Activated T-helper 17 cell treated with anti-CD3 and anti-CD28 coated beads, Interleukin-2, amount 50 U/mL, for 72 hours (primary cell): ENCODE data around the gene NCSTN. TPM values are rescaled to one million over a fixed set of nuclear protein-coding genes. Genes with fewer than 3 reads are reported as not detected.
A peak's percentile ranks its signal among the peaks of the same experiment; 100 is the strongest.

Experiments
- ATAC-seq: fragments of 150-1000 bp; cut with Tn5 transposase; replicated peaks from 2 replicates; pipeline ENCODE4 v1.10.0; 2021; ENCODE audit warnings: mild to moderate bottlenecking, moderate library complexity
- H3K27ac Mint-ChIP-seq: one replicate; pipeline ENCODE4 v1.8.0; 2022; ENCODE audit warnings: mixed read lengths
- H3K27me3 Mint-ChIP-seq: one replicate; pipeline ENCODE4 v1.8.0; 2022; ENCODE audit warnings: mixed read lengths
- H3K36me3 Mint-ChIP-seq: one replicate; pipeline ENCODE4 v1.8.0; 2022; ENCODE audit warnings: low read depth, mild to moderate bottlenecking, mixed read lengths
- H3K4me1 Mint-ChIP-seq: one replicate; pipeline ENCODE4 v1.8.0; 2022; ENCODE audit warnings: mixed read lengths
- H3K4me3 Mint-ChIP-seq: one replicate; pipeline ENCODE4 v1.8.0; 2022; ENCODE audit warnings: mild to moderate bottlenecking, mixed read lengths
- H3K9me3 Mint-ChIP-seq: one replicate; pipeline ENCODE4 v1.8.0; 2022; ENCODE audit warnings: mixed read lengths
- total RNA-seq, 2 donors: library from RNA; stranded (reverse); gene quantifications; one replicate each; pipeline ENCODE4 v1.2.3, GENCODE V29; 2022

Gene NCSTN
- total RNA-seq, 2 donors from 2014 or later: 58.7 to 67.4 TPM

DNA sequence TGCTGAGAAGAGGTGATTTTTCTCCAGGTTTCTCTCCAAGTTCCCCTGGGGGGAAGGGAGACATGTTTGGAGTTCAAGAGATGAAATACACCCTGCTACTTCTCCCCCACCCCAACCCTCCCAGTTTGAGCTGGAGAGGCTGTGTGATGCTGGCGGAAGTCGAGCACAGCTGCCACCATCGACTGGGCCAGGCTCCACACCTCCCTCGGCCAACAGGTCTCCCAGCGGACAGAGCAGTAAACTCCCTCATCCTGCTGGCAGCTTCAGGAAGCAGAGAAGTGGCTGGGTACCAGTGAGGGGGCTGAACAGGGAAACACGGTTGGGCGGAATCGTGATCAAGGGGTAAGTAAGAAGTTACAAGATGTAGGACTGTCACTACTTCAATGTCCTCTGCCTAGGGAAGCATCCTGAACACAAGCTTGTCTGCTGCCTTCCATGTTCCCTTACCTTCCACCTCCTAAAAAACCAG, 17.1 kb downstream of the NCSTN start:
- no peak for ATAC-seq
- Mint-ChIP-seq H3K27ac (no peak overlapping the region), H3K36me3 (peaks cover 55% of the 10 kb centered on the region), H3K4me1 (peaks cover 7% of the 10 kb centered on the region), H3K9me3 (no peaks in the 10 kb centered on the region), H3K4me3 (no peak overlapping the region), H3K27me3 (no peaks in the 10 kb centered on the region)

GRCh38 chr1:160361199-160361598, 18.0 kb downstream of the NCSTN start:
- Mint-ChIP-seq H3K27ac (peak overlapping the region; percentile 82), H3K9me3 (no peaks in the 10 kb centered on the region), H3K4me1 (peaks cover 7% of the 10 kb centered on the region), H3K36me3 (peaks cover 46% of the 10 kb centered on the region), H3K4me3 (no peak overlapping the region), H3K27me3 (no peaks in the 10 kb centered on the region)
- ATAC-seq: no peak

- Mint-ChIP-seq H3K4me3 (no peak overlapping the region), H3K4me1 (peaks cover 7% of the 10 kb centered on the region), H3K27me3 (no peaks in the 10 kb centered on the region), H3K9me3 (no peaks in the 10 kb centered on the region), H3K27ac (peak overlapping the region; percentile 82), H3K36me3 (peaks cover 40% of the 10 kb centered on the region)
- no peak for ATAC-seq
Measured at GRCh38 chr1:160361814-160362167, 18.6 kb downstream of the NCSTN start.

GRCh38 chr1:160362168-160362957, 19.2 kb downstream of the NCSTN start:
- no peak overlapping the region for H3K4me3 Mint-ChIP-seq
- peaks cover 7% of the 10 kb centered on the region for H3K4me1 Mint-ChIP-seq
- H3K36me3 Mint-ChIP-seq: peaks cover 34% of the 10 kb centered on the region
- H3K27me3 Mint-ChIP-seq: no peaks in the 10 kb centered on the region
- ATAC-seq: no peak
- H3K27ac Mint-ChIP-seq: peak overlapping the region; percentile 82
- H3K9me3 Mint-ChIP-seq: no peaks in the 10 kb centered on the region

DNA sequence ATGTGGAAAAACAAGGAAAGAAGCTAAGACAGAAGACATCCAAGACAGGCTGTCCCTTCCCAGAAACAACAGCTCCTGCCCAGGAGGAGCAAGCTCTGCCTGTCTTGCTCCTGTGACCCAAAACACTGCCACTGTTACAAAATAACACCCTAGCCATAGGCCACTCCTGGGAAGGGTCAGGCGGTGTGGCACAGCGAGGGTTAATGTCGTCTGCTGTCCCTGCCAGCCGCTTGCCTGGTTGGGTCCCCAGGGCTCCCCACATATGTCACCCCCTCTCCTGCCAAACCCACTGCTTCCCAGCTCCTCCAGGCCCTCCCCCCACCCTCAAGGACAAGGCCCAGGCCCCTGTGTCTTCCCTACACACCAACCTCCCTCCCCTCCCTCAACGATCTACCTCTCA, 19.8 kb downstream of the NCSTN start:
- peaks cover 7% of the 10 kb centered on the region for H3K4me1 Mint-ChIP-seq
- no peak overlapping the region for H3K4me3 Mint-ChIP-seq
- no peaks in the 10 kb centered on the region for H3K9me3 Mint-ChIP-seq
- peak overlapping the region; percentile 82 for H3K27ac Mint-ChIP-seq
- no peak for ATAC-seq
- no peaks in the 10 kb centered on the region for H3K27me3 Mint-ChIP-seq
- peaks cover 28% of the 10 kb centered on the region for H3K36me3 Mint-ChIP-seq

DNA sequence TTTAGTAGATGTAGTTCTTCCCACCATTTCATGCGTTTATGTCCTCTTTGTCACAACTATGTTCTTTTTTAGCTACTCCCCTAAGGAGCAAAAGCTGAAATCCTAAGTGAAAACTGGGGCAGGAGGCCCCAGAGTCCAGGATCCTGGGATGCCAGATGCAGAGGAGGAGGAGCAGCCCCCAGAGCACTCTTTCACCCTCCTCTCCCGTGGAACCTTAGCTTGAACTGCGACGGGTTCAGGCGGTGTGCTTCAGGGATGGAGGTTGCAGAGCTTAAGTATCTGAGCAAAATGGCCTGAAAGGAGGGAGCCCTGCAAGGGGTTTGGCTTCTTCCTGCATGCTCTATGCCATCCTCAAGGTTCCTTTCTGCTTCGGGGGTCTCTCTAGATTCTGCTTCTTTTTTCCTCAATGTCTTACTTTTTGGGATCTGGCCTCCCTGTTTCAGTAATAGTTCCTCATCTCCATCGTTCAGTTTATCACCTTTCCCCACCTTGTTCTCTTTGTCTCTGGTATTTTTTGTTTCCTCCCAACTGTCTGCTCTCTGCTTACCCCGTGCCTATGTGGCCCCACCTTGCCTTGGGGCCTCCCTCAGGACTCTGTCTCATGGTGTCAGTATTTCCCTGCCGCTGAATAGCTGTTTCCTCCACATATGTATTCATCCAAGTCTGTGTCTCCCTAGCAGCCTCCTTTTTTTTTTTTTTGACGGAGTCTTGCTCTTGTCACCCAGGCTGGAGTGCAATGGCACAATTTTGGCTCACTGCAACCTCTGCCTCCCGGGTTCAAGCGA, 21.0 kb downstream of the NCSTN start:
- H3K4me1 Mint-ChIP-seq: peaks cover 7% of the 10 kb centered on the region
- no peaks in the 10 kb centered on the region for H3K9me3 Mint-ChIP-seq
- H3K4me3 Mint-ChIP-seq: no peak overlapping the region
- H3K36me3 Mint-ChIP-seq: peaks cover 16% of the 10 kb centered on the region
- peak overlapping the region; percentile 82 for H3K27ac Mint-ChIP-seq
- H3K27me3 Mint-ChIP-seq: no peaks in the 10 kb centered on the region
- ATAC-seq: no peak

DNA sequence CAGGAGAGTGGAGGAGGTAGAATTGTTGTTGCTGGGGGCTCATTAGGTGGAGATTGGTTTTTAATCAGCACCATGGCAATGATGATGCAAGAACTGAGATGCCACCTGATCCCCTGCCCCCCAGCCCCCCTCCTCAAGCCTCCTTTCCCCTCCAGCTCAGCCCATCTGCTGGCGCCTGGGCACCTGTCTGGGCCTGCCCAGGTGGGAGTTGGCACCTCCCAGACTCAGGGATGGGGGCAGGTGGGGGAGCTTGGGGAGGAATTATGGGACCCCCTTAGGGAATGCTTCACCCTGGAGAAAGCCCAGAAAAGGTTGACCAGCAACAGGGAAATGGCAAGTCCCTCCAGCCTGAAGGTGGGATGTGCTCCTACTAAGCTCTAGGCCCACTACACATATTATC, 22.1 kb downstream of the NCSTN start:
- Mint-ChIP-seq H3K9me3 (no peaks in the 10 kb centered on the region), H3K4me1 (peaks cover 7% of the 10 kb centered on the region), H3K36me3 (peaks cover 8% of the 10 kb centered on the region), H3K4me3 (no peak overlapping the region), H3K27ac (no peak overlapping the region), H3K27me3 (no peaks in the 10 kb centered on the region)
- ATAC-seq: no peak

GRCh38 chr1:160366731-160367515, 23.7 kb downstream of the NCSTN start, which contains the start of gene NHLH1:
Gene NHLH1 (plus strand): TSS chr1:160367071. CDS start chr1:160370732, 3,661 bp downstream.
- H3K9me3 Mint-ChIP-seq: no peaks in the 10 kb centered on the region
- H3K27me3 Mint-ChIP-seq: no peaks in the 10 kb centered on the region
- H3K4me3 Mint-ChIP-seq: no peak within 1 kb of the TSS
- ATAC-seq: no peak
- no peaks in the 10 kb centered on the region for H3K36me3 Mint-ChIP-seq
- H3K4me1 Mint-ChIP-seq: peaks cover 7% of the 10 kb centered on the region
- H3K27ac Mint-ChIP-seq: peak within 1 kb of the TSS; percentile 40

GRCh38 chr1:160367516-160367900, 24.3 kb downstream of the NCSTN start:
- peak overlapping the region; percentile 40 for H3K27ac Mint-ChIP-seq
- no peaks in the 10 kb centered on the region for H3K9me3 Mint-ChIP-seq
- no peak overlapping the region for H3K4me3 Mint-ChIP-seq
- no peak for ATAC-seq
- H3K4me1 Mint-ChIP-seq: peaks cover 2% of the 10 kb centered on the region
- no peaks in the 10 kb centered on the region for H3K27me3 Mint-ChIP-seq
- no peaks in the 10 kb centered on the region for H3K36me3 Mint-ChIP-seq

DNA sequence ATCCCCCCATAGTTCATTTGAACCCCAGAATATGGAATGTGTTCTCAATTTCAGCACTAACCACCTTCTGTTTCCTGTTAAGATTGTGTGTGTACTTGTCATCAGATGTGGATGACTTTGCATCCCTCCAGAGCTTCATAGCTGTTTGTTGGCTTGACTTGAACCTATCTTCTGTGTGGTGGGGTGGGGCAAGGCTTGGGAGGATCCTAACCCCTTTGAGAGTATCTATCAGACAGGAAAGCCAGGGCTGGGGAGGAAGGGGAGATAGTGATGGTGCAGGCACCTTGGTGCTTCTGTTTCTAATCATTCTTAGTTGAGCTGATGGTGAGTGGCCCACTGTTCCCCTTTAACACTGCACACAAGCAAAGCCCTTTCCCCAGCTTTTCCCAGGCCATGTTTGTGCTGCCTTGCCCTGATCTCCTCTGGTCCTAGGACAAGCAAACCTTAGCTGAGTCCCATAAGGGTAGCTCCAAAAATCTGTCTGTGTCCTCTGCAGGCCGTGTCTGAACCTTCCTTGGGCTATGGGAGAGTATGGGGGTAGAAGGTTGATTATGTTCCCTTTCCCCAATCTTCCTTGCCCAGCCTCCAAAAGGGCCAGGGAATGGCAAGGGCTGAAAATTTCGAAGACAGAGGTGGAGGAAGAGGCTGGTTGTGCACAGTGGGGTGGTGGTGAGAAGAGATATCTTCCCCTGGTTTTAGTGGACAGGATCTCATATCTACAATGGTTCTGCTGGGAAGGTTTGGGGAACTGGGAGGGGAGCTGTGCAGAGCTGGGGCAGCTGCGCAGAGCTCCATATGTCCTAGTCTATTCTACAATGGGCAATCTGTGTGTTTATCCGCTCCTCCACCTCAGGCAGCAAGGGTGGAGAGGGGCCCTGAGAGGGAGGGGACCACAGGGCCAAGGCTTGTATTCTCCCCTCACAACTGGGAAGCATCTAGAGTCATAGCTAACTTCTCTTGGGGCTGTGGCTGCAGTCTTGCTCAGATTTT, 25.0 kb downstream of the NCSTN start:
- Mint-ChIP-seq H3K36me3 (no peaks in the 10 kb centered on the region), H3K27me3 (no peaks in the 10 kb centered on the region), H3K27ac (peak overlapping the region; percentile 40), H3K9me3 (no peaks in the 10 kb centered on the region), H3K4me3 (no peak overlapping the region), H3K4me1 (no peaks in the 10 kb centered on the region)
- ATAC-seq: no peak

DNA sequence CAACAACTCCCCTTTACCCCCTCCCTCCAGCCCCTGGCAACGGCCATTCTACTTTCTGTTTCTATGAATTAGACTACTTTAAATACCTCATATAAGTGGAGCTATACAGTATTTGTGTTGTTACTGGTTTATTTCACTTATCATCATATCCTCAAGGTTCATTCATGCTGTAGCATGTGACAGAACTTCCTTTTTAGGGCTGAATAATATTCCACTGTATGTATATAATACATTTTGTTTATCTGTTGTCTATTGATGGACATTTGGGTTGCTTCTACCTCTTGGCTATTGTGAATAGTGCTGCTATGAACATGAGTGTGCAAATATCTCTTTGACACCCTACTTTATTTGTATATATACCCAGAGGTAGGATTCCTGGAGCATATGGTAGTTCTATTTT, 25.9 kb downstream of the NCSTN start:
- Mint-ChIP-seq H3K27ac (no peak overlapping the region), H3K36me3 (no peaks in the 10 kb centered on the region), H3K4me1 (no peaks in the 10 kb centered on the region), H3K9me3 (no peaks in the 10 kb centered on the region), H3K4me3 (no peak overlapping the region), H3K27me3 (no peaks in the 10 kb centered on the region)
- no peak for ATAC-seq

GRCh38 chr1:160370561-160371345, 27.6 kb downstream of the NCSTN start:
- Mint-ChIP-seq H3K4me3 (no peak overlapping the region), H3K9me3 (no peaks in the 10 kb centered on the region), H3K36me3 (no peaks in the 10 kb centered on the region), H3K27ac (no peak overlapping the region), H3K4me1 (peaks cover 3% of the 10 kb centered on the region), H3K27me3 (no peaks in the 10 kb centered on the region)
- ATAC-seq: no peak

DNA sequence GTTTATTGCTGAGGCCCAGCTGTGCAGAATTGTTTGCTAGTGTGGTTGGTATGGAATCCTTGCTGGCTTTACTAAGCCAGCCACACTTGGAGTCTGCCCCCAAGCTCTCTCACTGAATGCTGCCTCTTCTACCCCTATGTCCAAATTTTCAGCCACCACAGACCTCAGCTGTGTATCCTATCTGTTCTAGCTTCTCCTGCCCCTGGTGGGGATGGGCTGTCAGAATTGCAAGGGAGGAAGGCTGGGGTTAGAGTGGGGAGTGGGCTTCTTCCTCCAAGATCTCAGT, 28.1 kb downstream of the NCSTN start:
- H3K27me3 Mint-ChIP-seq: no peaks in the 10 kb centered on the region
- H3K4me3 Mint-ChIP-seq: no peak overlapping the region
- H3K27ac Mint-ChIP-seq: no peak overlapping the region
- no peaks in the 10 kb centered on the region for H3K9me3 Mint-ChIP-seq
- ATAC-seq: no peak
- H3K4me1 Mint-ChIP-seq: peaks cover 5% of the 10 kb centered on the region
- no peaks in the 10 kb centered on the region for H3K36me3 Mint-ChIP-seq
